BLaER1 treated with 17β-estradiol and CSF1 and Interleukin-3, amounts not matched to agents 10 nM and 100 nM (cell line): ENCODE measurements around the gene PEPD.
A peak's percentile ranks its signal among the peaks of the same experiment; 100 is the strongest.

Source experiments
- H3K27ac ChIP-seq, 11 experiments: shearing (Covaris generic); formaldehyde crosslinking; 2 replicates each; pipeline ENCODE4 v1.8.1; 2022
- H3K27me3 ChIP-seq, 11 experiments: shearing (Covaris generic); formaldehyde crosslinking; 2 replicates each; pipeline ENCODE4 v1.8.1; 2022
- H3K36me3 ChIP-seq, 11 experiments: shearing (Covaris generic); formaldehyde crosslinking; 2 replicates each; pipeline ENCODE4 v1.8.1; 2022
- H3K4me1 ChIP-seq, 10 experiments: shearing (Covaris generic); formaldehyde crosslinking; 2 replicates each; pipeline ENCODE4 v1.8.1; 2022
- H3K4me2 ChIP-seq, 11 experiments: shearing (Covaris generic); formaldehyde crosslinking; 2 replicates each; pipeline ENCODE4 v1.8.1; 2022
- H3K4me3 ChIP-seq, 10 experiments: shearing (Covaris generic); formaldehyde crosslinking; 2 replicates each; pipeline ENCODE4 v1.8.1; 2022
- H3K9ac ChIP-seq, 11 experiments: shearing (Covaris generic); formaldehyde crosslinking; 2 replicates each; pipeline ENCODE4 v1.8.1; 2022
- H3K9me3 ChIP-seq, 11 experiments: shearing (Covaris generic); formaldehyde crosslinking; replicated peaks in 1 of 11; 2 replicates each; pipeline ENCODE4 v1.8.1; 2022
- H4K20me1 ChIP-seq, 11 experiments: shearing (Covaris generic); formaldehyde crosslinking; 2 replicates each; pipeline ENCODE4 v1.8.1; 2022
- Cebpa-rat ChIP-seq, 11 experiments: shearing (Covaris generic); IDR thresholded peaks; 2 replicates each; pipeline ENCODE4 v1.8.1; 2022

The PEPD gene

GRCh38 chr19:33396701-33397535 lies 124.7 kb downstream of the PEPD start:
- Histone ChIP-seq H3K36me3 (peaks cover 0 to 4% (median 0%) of the 10 kb centered on the region in 11 experiments; a peak in 1 of 22 replicates), H3K4me1 (peaks cover 37 to 57% (median 42%) of the 10 kb centered on the region in 10 experiments), H3K27me3 (no peaks in the 10 kb centered on the region), H3K4me3 (no peak overlapping the region), H3K27ac (peak overlapping the region in 6 of 11 experiments; percentile 16 to 50 (median 28); a peak in 8 of 22 replicates), H3K9me3 (no peaks in the 10 kb centered on the region), H3K9ac (peak overlapping the region in 10 of 11 experiments; percentile 32 to 60 (median 42); a peak in 13 of 22 replicates), H3K4me2 (peak overlapping the region; percentile 40 to 93 (median 81)), H4K20me1 (peaks cover 0 to 70% (median 27%) of the 10 kb centered on the region in 11 experiments; a peak in 19 of 22 replicates)
- TF ChIP-seq Cebpa-rat (IDR thresholded peaks at IDR 0.05), result no peak

GRCh38 chr19:33395561-33396550 lies 125.7 kb downstream of the PEPD start:
- H3K27ac ChIP-seq, result peak overlapping the region in 7 of 11 experiments; percentile 7 to 72 (median 43); a peak in 8 of 22 replicates
- peaks cover 0 to 4% (median 0%) of the 10 kb centered on the region in 11 experiments; a peak in 4 of 22 replicates for H3K36me3 ChIP-seq
- peak overlapping the region; percentile 62 to 93 (median 81) for H3K4me2 ChIP-seq
- no peak overlapping the region for H3K4me3 ChIP-seq
- TF ChIP-seq Cebpa-rat (IDR thresholded peaks at IDR 0.05), result no peak
- H3K4me1 ChIP-seq, result peaks cover 37 to 64% (median 44%) of the 10 kb centered on the region in 10 experiments
- no peaks in the 10 kb centered on the region for H3K9me3 ChIP-seq
- no peaks in the 10 kb centered on the region for H3K27me3 ChIP-seq
- peak overlapping the region in 6 of 11 experiments; percentile 10 to 52 (median 34); a peak in 4 of 22 replicates for H3K9ac ChIP-seq
- peaks cover 0 to 75% (median 37%) of the 10 kb centered on the region in 11 experiments; a peak in 21 of 22 replicates for H4K20me1 ChIP-seq

GRCh38 chr19:33394723-33395560 lies 126.6 kb downstream of the PEPD start:
- peaks cover 45 to 73% (median 52%) of the 10 kb centered on the region in 10 experiments for H3K4me1 ChIP-seq
- H3K4me3 ChIP-seq, result no peak overlapping the region; a peak in 1 of 20 replicates
- H3K9ac ChIP-seq, result peak overlapping the region in 7 of 11 experiments; percentile 16 to 62 (median 51); a peak in 11 of 22 replicates
- no peak for TF ChIP-seq Cebpa-rat (IDR thresholded peaks at IDR 0.05)
- peak overlapping the region; percentile 62 to 93 (median 81) for H3K4me2 ChIP-seq
- H4K20me1 ChIP-seq, result peaks cover 9 to 84% (median 46%) of the 10 kb centered on the region in 11 experiments; a peak in 21 of 22 replicates
- peaks cover 0 to 11% (median 0%) of the 10 kb centered on the region in 11 experiments; a peak in 4 of 22 replicates for H3K36me3 ChIP-seq
- no peaks in the 10 kb centered on the region for H3K27me3 ChIP-seq
- no peaks in the 10 kb centered on the region for H3K9me3 ChIP-seq
- H3K27ac ChIP-seq, result peak overlapping the region in 6 of 11 experiments; percentile 6 to 72 (median 44); a peak in 9 of 22 replicates

- peak overlapping the region in 10 of 11 experiments; percentile 62 to 93 (median 80); a peak in 15 of 22 replicates for H3K4me2 ChIP-seq
- peaks cover 17 to 92% (median 54%) of the 10 kb centered on the region in 11 experiments; a peak in 21 of 22 replicates for H4K20me1 ChIP-seq
- H3K36me3 ChIP-seq, result peaks cover 0 to 11% (median 0%) of the 10 kb centered on the region in 11 experiments; a peak in 8 of 22 replicates
- H3K4me1 ChIP-seq, result peaks cover 53 to 81% (median 60%) of the 10 kb centered on the region in 10 experiments
- H3K27ac ChIP-seq, result peak overlapping the region in 6 of 11 experiments; percentile 6 to 72 (median 44); a peak in 10 of 22 replicates
- H3K27me3 ChIP-seq, result no peaks in the 10 kb centered on the region
- no peaks in the 10 kb centered on the region for H3K9me3 ChIP-seq
- 0 out of 22 replicates have a peak, but pooled peaks of 2 of the 11 experiments have one; percentile 16 to 36 for TF ChIP-seq Cebpa-rat (IDR thresholded peaks at IDR 0.05)
- no peak overlapping the region; a peak in 1 of 20 replicates for H3K4me3 ChIP-seq
- H3K9ac ChIP-seq, result peak overlapping the region in 6 of 11 experiments; percentile 16 to 62 (median 50); a peak in 9 of 22 replicates
These were observed 127.4 kb downstream of the PEPD start for GRCh38 chr19:33394006-33394722.

GRCh38 chr19:33393286-33394005 lies 128.1 kb downstream of the PEPD start:
- H3K9ac ChIP-seq, result peak overlapping the region in 5 of 11 experiments; percentile 48 to 62 (median 51); a peak in 7 of 22 replicates
- H3K27ac ChIP-seq, result peak overlapping the region in 4 of 11 experiments; percentile 41 to 72 (median 56); a peak in 7 of 22 replicates
- H3K36me3 ChIP-seq, result peaks cover 0 to 16% (median 0%) of the 10 kb centered on the region in 11 experiments; a peak in 10 of 22 replicates

More at GRCh38 chr19:33393286-33394005, 128.1 kb downstream of the PEPD start:
- peaks cover 59 to 88% (median 67%) of the 10 kb centered on the region in 10 experiments for H3K4me1 ChIP-seq
- H3K4me2 ChIP-seq, result peak overlapping the region in 5 of 11 experiments; percentile 62 to 81 (median 73); a peak in 10 of 22 replicates
- peaks cover 24 to 97% (median 61%) of the 10 kb centered on the region in 11 experiments; a peak in 21 of 22 replicates for H4K20me1 ChIP-seq
- H3K4me3 ChIP-seq, result no peak overlapping the region
- TF ChIP-seq Cebpa-rat (IDR thresholded peaks at IDR 0.05), result no peak
- no peaks in the 10 kb centered on the region for H3K27me3 ChIP-seq
- H3K9me3 ChIP-seq, result no peaks in the 10 kb centered on the region
